T47D (cell line): ENCODE measurements around the gene PFKM.
"Not testable (repeated sequence)": the region's sequence is repeated elsewhere in the genome, so short reads cannot be mapped to it uniquely, and the experiment has no call there.

Experiments used
- DNase-seq, 2 experiments: peaks; one replicate each; pipeline versions ENCODE4 v3.0.0 to v3.0.0-alpha.2; 2011 to 2012; ENCODE audit warnings: low read depth in 1 of 2, low spot score in 1 of 2
- JUND ChIP-seq: IDR thresholded peaks from 2 replicates; pipeline ENCODE4 v1.6.1; 2012; ENCODE audit warnings: low read depth
- in situ Hi-C: cut with HindIII; loops from 2 replicates; pipeline ENCODE4 v1.10.0; 2016; ENCODE audit warnings: low sequenced_read_pairs, low pct_unique_long_range_greater_than_20kb

PFKM gene

DNA sequence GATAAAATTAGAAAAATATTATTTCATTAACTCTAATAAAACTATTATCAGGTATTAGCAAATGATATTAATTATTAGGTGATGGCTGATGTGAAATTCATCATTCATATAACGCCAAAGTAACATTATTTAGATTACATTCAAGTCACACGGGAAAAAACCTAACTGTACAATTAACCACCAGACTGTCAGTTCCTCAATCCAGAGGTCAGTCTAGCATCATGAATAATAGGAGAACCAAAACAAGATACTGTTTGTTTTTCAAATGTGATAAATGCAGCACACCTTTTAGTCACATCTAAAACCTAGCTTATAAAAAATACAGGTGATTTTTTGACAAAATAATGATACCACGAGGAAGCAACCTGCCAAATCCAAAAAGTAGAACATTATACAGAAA is 32.8 kb upstream of the PFKM start:
- in situ Hi-C loops = no loop called here
- DNase-seq = no peak
- no peak for TF ChIP-seq JUND

- DNase-seq = no peak
- in situ Hi-C loops = no loop called here
Observed at GRCh38 chr12:48092611-48093010, 26.6 kb upstream of the PFKM start.

DNA sequence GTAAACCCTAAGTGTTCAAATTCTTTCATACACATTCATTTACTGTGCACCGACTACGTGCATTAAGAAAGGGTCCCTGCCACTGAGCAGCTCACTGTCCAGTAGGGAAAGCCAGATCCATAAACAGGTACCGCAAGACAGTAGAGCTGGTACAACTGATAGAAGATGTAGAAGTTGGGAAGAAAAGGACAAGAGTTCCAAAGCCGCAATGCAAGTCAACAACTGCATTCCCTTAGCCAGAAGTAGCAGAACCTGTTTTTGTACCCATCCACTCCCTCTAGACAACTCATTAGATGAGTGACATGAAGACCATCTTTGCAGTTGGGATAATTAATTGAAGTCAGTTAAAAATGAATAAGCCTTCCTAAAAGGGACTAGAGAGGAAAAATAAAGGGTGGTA is 14.6 kb upstream of the PFKM start:
- in situ Hi-C loops = no loop called here
- no peak for TF ChIP-seq JUND
- DNase-seq = peak; percentile 61 to 84

More at GRCh38 chr12:48092611-48093010, 26.6 kb upstream of the PFKM start:
- TF ChIP-seq JUND = no peak

DNA sequence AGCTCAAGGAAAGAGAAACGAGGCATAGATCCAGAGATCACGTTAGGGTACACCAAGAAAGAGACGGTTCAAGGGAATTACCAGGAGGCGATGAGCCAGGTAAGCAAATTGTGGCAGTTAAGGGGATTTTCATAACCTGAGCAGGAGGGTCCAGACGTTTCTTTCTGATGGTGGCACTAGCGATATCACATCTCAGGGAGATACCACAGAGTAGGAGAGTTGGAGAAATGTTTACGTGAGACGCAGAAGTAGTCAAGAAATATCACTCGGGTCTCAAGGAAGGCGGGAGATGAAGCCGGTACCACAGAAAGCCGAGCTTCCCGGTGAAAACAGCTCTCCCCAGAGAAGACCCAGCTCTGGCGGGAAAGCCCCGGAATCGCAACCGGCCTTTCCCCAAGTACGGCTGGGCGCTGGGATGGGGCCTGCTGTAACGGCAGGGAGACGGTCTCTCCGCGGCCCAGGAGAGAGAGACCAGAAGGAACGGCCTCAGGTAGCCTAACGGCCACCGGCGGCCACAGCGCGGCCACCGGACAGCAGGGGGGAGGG is 13.8 kb upstream of the PFKM start:
- no peak for TF ChIP-seq JUND
- in situ Hi-C loops = no loop called here
- DNase-seq = peak in 1 of 2 experiments; percentile 5

- no peak for TF ChIP-seq JUND
- peak; percentile 79 to 94 for DNase-seq
- in situ Hi-C loops = no loop called here
Observed at GRCh38 chr12:48105867-48106680, 13.1 kb upstream of the PFKM start, which contains the start of gene SENP1. TSS of gene SENP1 (minus strand) at chr12:48106079. CDS start at chr12:48101472, 4,607 bp downstream.

DNA sequence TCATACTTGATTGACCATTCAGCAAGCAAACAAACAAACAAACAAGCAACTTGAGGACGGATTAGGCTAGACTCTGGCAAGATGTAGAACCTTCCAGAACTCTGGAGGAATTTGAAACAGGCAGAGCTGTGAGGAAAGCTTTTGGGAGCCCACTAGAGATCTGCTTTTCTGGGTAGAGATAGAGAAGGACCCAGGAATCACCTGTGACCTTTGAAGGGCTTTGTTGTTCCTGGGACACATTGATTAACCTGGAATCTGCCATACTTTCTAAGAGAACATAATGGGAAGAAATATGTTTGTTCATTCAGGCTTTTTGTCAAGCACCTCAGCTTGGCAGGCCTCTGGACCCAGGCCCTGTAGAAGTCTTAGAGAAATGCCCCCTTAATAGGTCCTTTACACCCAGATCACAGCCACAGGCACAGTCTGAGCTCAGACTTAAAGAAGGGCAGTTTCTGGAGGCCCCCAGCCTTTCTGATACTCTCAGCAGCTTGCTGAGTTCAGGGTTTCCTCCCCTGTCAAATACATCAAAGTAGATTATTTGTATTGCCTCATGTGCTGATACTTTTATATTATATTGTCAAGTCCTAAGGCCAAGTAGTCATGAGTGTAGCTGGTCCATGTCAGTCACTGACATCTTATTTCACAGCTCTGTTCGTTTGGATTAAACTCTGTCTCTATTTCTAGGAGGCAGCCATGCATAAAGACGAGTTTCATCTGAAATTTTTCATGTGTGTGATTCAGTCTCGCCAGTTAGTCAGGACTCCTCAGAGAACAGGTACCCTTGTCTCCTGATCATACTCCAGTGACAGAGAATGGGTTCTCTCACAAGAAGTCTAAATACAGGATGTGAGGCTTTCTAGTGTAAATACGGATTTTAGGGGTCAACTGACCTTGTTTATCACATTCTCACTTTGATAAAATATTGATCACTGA is 12.2 kb upstream of the PFKM start:
- TF ChIP-seq JUND = no peak
- DNase-seq = no peak
- in situ Hi-C loops = no loop called here

- TF ChIP-seq JUND = no peak
- no peak for DNase-seq
- in situ Hi-C loops = no loop called here
Observed at GRCh38 chr12:48109424-48109823, 9.7 kb upstream of the PFKM start.

DNA sequence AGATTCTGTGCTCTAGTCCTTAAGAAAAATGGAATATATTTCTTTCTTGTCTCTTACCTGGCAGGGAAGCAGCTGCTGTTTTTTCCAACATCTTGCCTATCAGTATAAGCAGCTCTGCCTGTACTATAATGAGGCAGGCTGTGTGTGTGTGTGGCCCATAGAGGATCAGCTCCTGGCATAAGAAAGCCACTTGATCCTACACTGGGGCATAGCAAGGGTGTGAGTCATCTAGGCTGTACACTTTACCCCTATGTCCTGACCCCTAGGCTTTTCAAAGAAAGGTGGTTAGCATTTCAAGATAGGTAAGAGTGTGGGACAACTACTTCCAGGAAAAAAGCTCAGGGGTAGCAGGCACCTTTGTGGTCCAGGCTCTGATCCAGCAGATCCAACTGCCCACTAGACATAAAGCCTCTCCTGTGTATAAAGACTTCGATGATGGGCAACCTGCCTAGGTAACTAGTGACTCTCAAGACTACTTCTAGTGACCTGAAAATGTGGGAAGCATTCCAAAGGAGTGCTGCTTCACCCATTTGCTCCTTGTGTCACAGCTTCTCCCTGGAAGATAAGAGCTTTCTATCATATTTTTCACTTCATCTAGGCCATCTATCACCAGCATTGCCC is 8.4 kb upstream of the PFKM start:
- no peak for TF ChIP-seq JUND
- no peak for DNase-seq
- in situ Hi-C loops = no loop called here

GRCh38 chr12:48111312-48111693 is 7.9 kb upstream of the PFKM start:
- in situ Hi-C loops, DNase-seq: not testable (repeated sequence)

DNA sequence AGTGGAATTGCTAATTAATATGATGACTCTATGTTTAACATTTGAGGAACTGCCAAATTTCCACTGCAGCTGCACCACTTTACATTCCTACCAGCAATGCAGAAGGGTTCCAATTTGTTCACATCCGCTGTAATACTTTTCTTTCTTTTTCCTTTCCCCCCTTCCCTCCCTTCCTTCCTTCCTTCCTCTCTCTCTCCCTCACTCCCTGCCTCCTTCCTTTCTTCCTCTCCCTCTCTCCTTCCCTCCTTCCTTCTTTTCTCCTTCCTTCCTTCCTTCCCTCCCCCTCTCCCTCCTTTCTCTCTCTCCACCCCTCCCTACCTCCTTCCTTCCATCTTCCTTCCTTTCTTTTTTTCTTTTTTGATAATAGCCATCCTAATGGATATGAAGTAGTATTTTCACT is 3.2 kb upstream of the PFKM start:
- in situ Hi-C loops = no loop called here
- DNase-seq = no peak
- TF ChIP-seq JUND = no peak

DNA sequence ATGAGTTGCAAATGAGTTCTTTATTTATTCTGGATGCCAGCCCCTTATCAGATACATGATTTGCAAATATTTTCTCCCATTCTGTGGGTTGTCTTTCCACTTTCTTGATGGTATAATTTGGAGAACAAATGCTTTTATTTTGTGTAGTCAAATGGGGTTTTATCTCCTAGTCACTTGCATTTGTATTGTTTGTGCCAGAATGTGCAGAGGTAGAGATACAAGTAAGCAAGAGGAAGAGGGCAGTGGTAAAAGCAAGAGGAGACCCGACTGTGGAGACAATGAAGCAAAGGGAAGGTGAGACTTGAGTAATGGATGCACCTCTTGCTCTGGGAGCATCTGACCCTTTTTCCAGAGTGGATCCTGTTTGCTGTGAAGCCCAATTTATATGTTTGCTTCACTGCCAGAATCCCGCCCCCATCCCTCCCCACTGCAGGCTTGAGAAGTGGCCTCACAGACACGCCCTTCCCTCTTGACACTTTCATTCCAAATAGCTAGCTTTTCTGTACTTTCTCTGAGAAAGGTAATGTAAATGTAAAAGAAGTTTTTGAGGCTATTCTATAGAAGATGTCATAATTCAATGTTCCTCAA is 786 bp upstream of the PFKM start:
- DNase-seq = peak in 1 of 2 experiments; percentile 19
- in situ Hi-C loops = no loop called here
- no peak for TF ChIP-seq JUND

DNA sequence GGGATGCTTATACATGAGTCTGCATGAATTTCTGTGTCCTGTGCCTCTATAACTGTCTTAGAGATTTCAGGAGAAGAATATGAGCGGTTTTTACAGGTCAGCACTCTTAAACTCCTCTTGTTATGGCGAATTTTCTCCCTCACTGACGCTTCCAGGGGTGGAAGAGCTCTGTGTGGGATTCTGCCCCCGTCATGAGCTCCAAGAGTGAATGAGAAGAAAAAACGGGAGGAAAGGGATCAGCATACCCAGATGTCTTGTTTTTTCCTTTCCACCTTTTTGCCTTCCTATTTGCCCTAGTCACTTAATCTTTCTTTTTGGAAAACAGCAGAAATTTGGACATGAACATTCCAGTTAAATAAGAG is 651 bp downstream of the PFKM start:
- in situ Hi-C loops = no loop called here
- DNase-seq = no peak

More for the DNA sequence above, 651 bp downstream of the PFKM start:
- TF ChIP-seq JUND = no peak
